ENCODE data around the gene HDAC6. TPM values are rescaled to one million over a fixed set of nuclear protein-coding genes. Genes with fewer than 3 reads are reported as not detected.

HDAC6 gene
- total RNA-seq, 1 donor from 2014 or later: 127 TPM

GRCh38 chrX:48806081-48806480, 4.2 kb downstream of the HDAC6 start:
- H3K4me3 ChIP-seq: no peak overlapping the region
- H3K36me3 ChIP-seq: no peaks in the 10 kb centered on the region
- peaks cover 14% of the 10 kb centered on the region for H3F3A ChIP-seq (ENCODE audit: low read depth)
- TF ChIP-seq EZH2 (IDR thresholded peaks at IDR 0.05) (no peak), EZH2phosphoT487 (IDR thresholded peaks at IDR 0.05) (no peak)
- TF ChIP-seq, protein P1, sequence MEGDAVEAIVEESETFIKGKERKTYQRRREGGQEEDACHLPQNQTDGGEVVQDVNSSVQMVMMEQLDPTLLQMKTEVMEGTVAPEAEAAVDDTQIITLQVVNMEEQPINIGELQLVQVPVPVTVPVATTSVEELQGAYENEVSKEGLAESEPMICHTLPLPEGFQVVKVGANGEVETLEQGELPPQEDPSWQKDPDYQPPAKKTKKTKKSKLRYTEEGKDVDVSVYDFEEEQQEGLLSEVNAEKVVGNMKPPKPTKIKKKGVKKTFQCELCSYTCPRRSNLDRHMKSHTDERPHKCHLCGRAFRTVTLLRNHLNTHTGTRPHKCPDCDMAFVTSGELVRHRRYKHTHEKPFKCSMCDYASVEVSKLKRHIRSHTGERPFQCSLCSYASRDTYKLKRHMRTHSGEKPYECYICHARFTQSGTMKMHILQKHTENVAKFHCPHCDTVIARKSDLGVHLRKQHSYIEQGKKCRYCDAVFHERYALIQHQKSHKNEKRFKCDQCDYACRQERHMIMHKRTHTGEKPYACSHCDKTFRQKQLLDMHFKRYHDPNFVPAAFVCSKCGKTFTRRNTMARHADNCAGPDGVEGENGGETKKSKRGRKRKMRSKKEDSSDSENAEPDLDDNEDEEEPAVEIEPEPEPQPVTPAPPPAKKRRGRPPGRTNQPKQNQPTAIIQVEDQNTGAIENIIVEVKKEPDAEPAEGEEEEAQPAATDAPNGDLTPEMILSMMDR (IDR thresholded peaks at IDR 0.05): no peak
- no peaks in the 10 kb centered on the region for H4K20me1 ChIP-seq (ENCODE audit: low read depth)
- no peak overlapping the region for H3K27ac ChIP-seq
- Mint-ChIP-seq H3K4me3 (no peak overlapping the region), H3K27me3 (ENCODE audit: insufficient read depth, low read depth) (no peaks in the 10 kb centered on the region), H3K27ac (no peak overlapping the region), H3K9me3 (peaks cover 5% of the 10 kb centered on the region), H3K4me1 (peaks cover 5% of the 10 kb centered on the region), H3K36me3 (no peaks in the 10 kb centered on the region)
- H3K27me3 ChIP-seq: no peaks in the 10 kb centered on the region
- no peak for DNase-seq (ENCODE audit: low spot score)
- no peak overlapping the region for H3K4me2 ChIP-seq
- no peak overlapping the region for H2AFZ ChIP-seq (replicated peaks)
- no peaks in the 10 kb centered on the region for H3K4me1 ChIP-seq
- H3K9me3 ChIP-seq (ENCODE audit: low read depth): no peaks in the 10 kb centered on the region
- peaks cover 6% of the 10 kb centered on the region for H3K79me2 ChIP-seq (ENCODE audit: low read depth)
- H3K9ac ChIP-seq: no peak overlapping the region

- Histone ChIP-seq H3K36me3 (no peaks in the 10 kb centered on the region), H3K27ac (no peak overlapping the region), H3K27me3 (no peaks in the 10 kb centered on the region), H3K4me3 (no peak overlapping the region), H3K79me2 (ENCODE audit: low read depth) (no peaks in the 10 kb centered on the region), H3F3A (ENCODE audit: low read depth) (no peaks in the 10 kb centered on the region), H3K4me2 (no peak overlapping the region), H4K20me1 (ENCODE audit: low read depth) (no peaks in the 10 kb centered on the region), H3K4me1 (no peaks in the 10 kb centered on the region), H2AFZ (replicated peaks) (no peak overlapping the region), H3K9me3 (ENCODE audit: low read depth) (no peaks in the 10 kb centered on the region), H3K9ac (no peak overlapping the region)
- DNase-seq (ENCODE audit: low spot score): no peak
- no peak for TF ChIP-seq EZH2 (IDR thresholded peaks at IDR 0.05)
- Mint-ChIP-seq H3K9me3 (peaks cover 3% of the 10 kb centered on the region), H3K4me1 (no peaks in the 10 kb centered on the region), H3K36me3 (peaks cover 3% of the 10 kb centered on the region), H3K27me3 (ENCODE audit: insufficient read depth, low read depth) (peaks cover 4% of the 10 kb centered on the region), H3K4me3 (no peak overlapping the region), H3K27ac (no peak overlapping the region)
Measured at GRCh38 chrX:48813644-48814043, 11.8 kb downstream of the HDAC6 start.

- no peaks in the 10 kb centered on the region for H4K20me1 ChIP-seq (ENCODE audit: low read depth)
- no peak overlapping the region for H2AFZ ChIP-seq (replicated peaks)
- Mint-ChIP-seq H3K4me1 (no peaks in the 10 kb centered on the region), H3K36me3 (peaks cover 3% of the 10 kb centered on the region), H3K27me3 (ENCODE audit: insufficient read depth, low read depth) (peaks cover 8% of the 10 kb centered on the region), H3K9me3 (peaks cover 3% of the 10 kb centered on the region), H3K4me3 (no peak overlapping the region), H3K27ac (no peak overlapping the region)
- no peak overlapping the region for H3K9ac ChIP-seq
- H3K4me3 ChIP-seq: no peak overlapping the region
- H3K36me3 ChIP-seq: no peaks in the 10 kb centered on the region
- no peak for DNase-seq (ENCODE audit: low spot score)
- no peak overlapping the region for H3K27ac ChIP-seq
- no peaks in the 10 kb centered on the region for H3F3A ChIP-seq (ENCODE audit: low read depth)
- no peak overlapping the region for H3K4me2 ChIP-seq
- H3K79me2 ChIP-seq (ENCODE audit: low read depth): no peaks in the 10 kb centered on the region
- H3K27me3 ChIP-seq: no peaks in the 10 kb centered on the region
- no peaks in the 10 kb centered on the region for H3K4me1 ChIP-seq
- TF ChIP-seq EZH2phosphoT487 (IDR thresholded peaks at IDR 0.05): no peak
- H3K9me3 ChIP-seq (ENCODE audit: low read depth): no peaks in the 10 kb centered on the region
Measured at GRCh38 chrX:48814722-48815121, 12.9 kb downstream of the HDAC6 start.

- Histone ChIP-seq H2AFZ (replicated peaks) (no peak overlapping the region), H3K4me3 (no peak overlapping the region), H3F3A (ENCODE audit: low read depth) (no peaks in the 10 kb centered on the region), H3K9me3 (ENCODE audit: low read depth) (no peaks in the 10 kb centered on the region), H4K20me1 (ENCODE audit: low read depth) (no peaks in the 10 kb centered on the region), H3K79me2 (ENCODE audit: low read depth) (no peaks in the 10 kb centered on the region), H3K9ac (no peak overlapping the region), H3K27ac (no peak overlapping the region), H3K4me1 (no peaks in the 10 kb centered on the region), H3K4me2 (no peak overlapping the region), H3K27me3 (no peaks in the 10 kb centered on the region), H3K36me3 (no peaks in the 10 kb centered on the region)
- DNase-seq (ENCODE audit: low spot score): no peak
- TF ChIP-seq EZH2 (IDR thresholded peaks at IDR 0.05) (no peak), EZH2phosphoT487 (IDR thresholded peaks at IDR 0.05) (no peak)
- TF ChIP-seq, protein P1 (IDR thresholded peaks at IDR 0.05): no peak
- Mint-ChIP-seq H3K4me1 (no peaks in the 10 kb centered on the region), H3K36me3 (peaks cover 3% of the 10 kb centered on the region), H3K9me3 (peaks cover 3% of the 10 kb centered on the region), H3K27ac (no peak overlapping the region), H3K4me3 (no peak overlapping the region), H3K27me3 (ENCODE audit: insufficient read depth, low read depth) (peaks cover 8% of the 10 kb centered on the region)
Measured at GRCh38 chrX:48815266-48815665, 13.4 kb downstream of the HDAC6 start.
